HepG2 (cell line): Measurements from ENCODE around the gene ANTKMT. TPM values are rescaled to one million over a fixed set of nuclear protein-coding genes. Genes with fewer than 3 reads are reported as not detected.

ENCODE experiments used
- CREM ChIP-seq, 2 experiments: sonication (generic) in 1 of 2; formaldehyde crosslinking in 1 of 2; IDR thresholded peaks; 2 replicates each; pipeline versions ENCODE4 v1.4.0 to v1.6.1; 2016 to 2020; ENCODE audit warnings: antibody characterized with exemption in 1 of 2, mild to moderate bottlenecking in 1 of 2, missing genetic modification reagents in 1 of 2
- DNMT3B ChIP-seq: conservative IDR thresholded peaks from 2 replicates; pipeline ENCODE4 v1.6.1; 2016; ENCODE audit warnings: missing biosample characterization, control low read depth
- DR1 ChIP-seq: sonication (generic); formaldehyde crosslinking; IDR thresholded peaks from 2 replicates; pipeline ENCODE4 v1.8.0; 2021; ENCODE audit warnings: mild to moderate bottlenecking, missing genetic modification reagents, inconsistent platforms
- ETV6 ChIP-seq: sonication (generic); formaldehyde crosslinking; conservative IDR thresholded peaks from 2 replicates; pipeline ENCODE4 v1.4.0; 2020; ENCODE audit warnings: missing genetic modification reagents
- HNF1B ChIP-seq: sonication (generic); formaldehyde crosslinking; IDR thresholded peaks from 2 replicates; pipeline ENCODE4 v1.5.1; 2020; ENCODE audit warnings: mild to moderate bottlenecking, moderate library complexity, missing genetic modification reagents
- HOXA9 ChIP-seq: sonication (generic); formaldehyde crosslinking; IDR thresholded peaks from 2 replicates; pipeline ENCODE4 v1.8.1; 2022; ENCODE audit warnings: missing genetic modification reagents, mild to moderate bottlenecking, moderate library complexity, borderline replicate concordance
- MAFK ChIP-seq, 2 experiments: IDR thresholded peaks in 1 of 2; conservative IDR thresholded peaks in 1 of 2; 2 replicates each; pipeline ENCODE4 v1.6.1; 2011; ENCODE audit warnings: improper control_type of control experiment in 2 of 2, low read length in 2 of 2
- NFE2L2 ChIP-seq: fragments of 150-350 bp; IDR thresholded peaks from 2 replicates; pipeline ENCODE4 v1.6.1; 2014; ENCODE audit warnings: low read length
- SOX6 ChIP-seq, 2 experiments: fragments of 450-650 bp in 1 of 2; sonication (generic) in 1 of 2; formaldehyde crosslinking in 1 of 2; IDR thresholded peaks; 2 replicates each; pipeline versions ENCODE4 v1.4.0 to v1.6.1; 2017 to 2020; ENCODE audit warnings: antibody characterized with exemption in 1 of 2, mild to moderate bottlenecking in 1 of 2, missing genetic modification reagents in 1 of 2
- SP140L ChIP-seq: sonication (generic); formaldehyde crosslinking; IDR thresholded peaks from 2 replicates; pipeline ENCODE4 v1.4.0; 2020; ENCODE audit warnings: missing genetic modification reagents, borderline replicate concordance
- ZC3H13 ChIP-seq: sonication (generic); formaldehyde crosslinking; IDR thresholded peaks from 2 replicates; pipeline ENCODE4 v1.8.1; 2023; ENCODE audit warnings: mild to moderate bottlenecking, missing genetic modification reagents, moderate library complexity
- ZNF446 ChIP-seq: sonication (generic); formaldehyde crosslinking; IDR thresholded peaks from 2 replicates; pipeline ENCODE4 v1.5.0; 2020; ENCODE audit warnings: mild to moderate bottlenecking, missing genetic modification reagents
- ZNF766 ChIP-seq: sonication (generic); formaldehyde crosslinking; IDR thresholded peaks from 2 replicates; pipeline ENCODE4 v1.5.0; 2020; ENCODE audit warnings: missing genetic modification reagents, borderline replicate concordance
- polyA plus RNA-seq, 8 experiments: library from polyadenylated mRNA; depleted of rRNA in 3 of 8; stranded (reverse) in 7 of 8; unstranded in 1 of 8; fragments of >200 nt; fragmentation: Illumina TruSeq in 4 of 8; extraction: Trizol in 4 of 8; gene quantifications; 2 replicates each; pipeline versions ENCODE4 v1.2.1 to v1.2.3, GENCODE V29; 2011 to 2016; ENCODE audit warnings: low read depth in 4 of 8, missing spikeins in 1 of 8, mixed read lengths in 1 of 8; ENCODE audit not compliant: insufficient read depth in 1 of 8
- total RNA-seq, 5 experiments: library from RNA; depleted of rRNA; stranded (reverse); fragments of >200 nt; fragmentation: Illumina TruSeq; extraction: Trizol; gene quantifications; 2 replicates each; pipeline ENCODE4 v1.2.3, GENCODE V29; 2016; ENCODE audit warnings: low read depth in 1 of 5
- TF ChIP-seq, protein P1 (sequence below): sonication (generic); formaldehyde crosslinking; IDR thresholded peaks from 2 replicates; pipeline ENCODE4 v1.5.1; 2020; ENCODE audit warnings: mild to moderate bottlenecking, missing genetic modification reagents, moderate library complexity
- TF ChIP-seq, protein P2 (sequence below): sonication (generic); formaldehyde crosslinking; IDR thresholded peaks from 2 replicates; pipeline ENCODE4 v1.4.0; 2020; ENCODE audit warnings: missing genetic modification reagents
- TF ChIP-seq, protein P3 (sequence below): sonication (generic); formaldehyde crosslinking; IDR thresholded peaks from 2 replicates; pipeline ENCODE4 v1.5.1; 2020; ENCODE audit warnings: missing genetic modification reagents, mild to moderate bottlenecking, borderline replicate concordance

Gene ANTKMT
- total and polyA plus RNA-seq, 2 of the 13 experiments (the other 11 are each of a cell fraction or from before 2014, with no cell fraction given) = 7.5 to 47.8 TPM

DNA sequence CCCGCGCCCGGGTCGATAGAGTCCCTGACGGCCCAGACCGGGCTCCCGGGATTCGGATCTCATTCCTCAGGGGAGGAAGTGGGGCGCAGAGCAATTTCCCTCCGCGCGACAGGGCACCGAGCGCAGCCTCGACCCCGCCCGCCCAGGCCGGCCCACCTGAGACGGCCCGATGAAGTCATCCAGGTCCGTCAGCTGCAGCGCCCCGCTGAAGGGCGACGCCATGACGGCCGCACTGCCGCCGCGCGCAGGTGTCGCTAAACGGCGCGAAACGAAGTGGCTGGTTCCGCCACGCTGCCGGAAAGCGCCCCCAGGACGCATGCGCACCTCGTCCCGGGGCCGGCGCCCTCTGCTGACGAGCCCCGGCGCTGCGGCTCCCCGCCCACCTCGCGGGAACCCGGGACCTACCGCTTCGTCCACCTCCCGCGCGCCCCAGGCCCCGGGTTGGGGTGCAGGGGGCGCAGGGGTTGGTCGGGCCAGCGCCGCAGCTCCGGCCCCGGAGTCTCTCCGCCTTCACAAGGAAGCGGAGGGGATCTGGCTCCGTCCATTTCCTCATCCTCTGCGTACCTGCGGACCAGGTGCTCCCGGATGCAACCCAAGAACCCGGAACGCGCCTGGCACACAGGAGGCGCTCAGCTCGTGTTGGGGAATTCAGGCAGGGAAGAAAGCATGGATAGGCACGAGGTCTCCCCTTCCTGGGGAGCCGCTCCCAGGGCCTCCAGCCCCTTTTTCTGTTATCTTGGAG, 20.0 kb downstream of the ANTKMT start, which contains the start of gene CIAO3 (continued):
- TF ChIP-seq HNF1B (CRISPR knock-in tag) (peak; percentile 47; the same call in 1 of the 2 replicates), DNMT3B (CRISPR knock-in tag) (no peak), ZNF766 (no peak), CREM (IDR thresholded peaks at IDR 0.05) (peak; percentile 71), CREM (CRISPR knock-in tag; IDR thresholded peaks at IDR 0.05) (0 out of 2 replicates have a peak, but pooled peaks have one; percentile 22), HOXA9 (peak; percentile 67; the same call in 1 of the 2 replicates), DR1 (CRISPR knock-in tag) (no peak), ZC3H13 (CRISPR knock-in tag) (peak; percentile 87), NFE2L2 (no peak), ETV6 (CRISPR knock-in tag) (peak; percentile 94), SP140L (CRISPR knock-in tag) (no peak), SOX6 (IDR thresholded peaks at IDR 0.05) (no peak), SOX6 (CRISPR knock-in tag; IDR thresholded peaks at IDR 0.05) (peak; percentile 43; the same call in 1 of the 2 replicates), MAFK (conservative IDR thresholded peaks at IDR 0.05 in 1 of 2, IDR thresholded peaks at IDR 0.05 in 1 of 2; ENCODE audit: low read length in 2 of 2) (no peak), ZNF446 (CRISPR knock-in tag) (peak; percentile 86)
- TF ChIP-seq, protein P1, sequence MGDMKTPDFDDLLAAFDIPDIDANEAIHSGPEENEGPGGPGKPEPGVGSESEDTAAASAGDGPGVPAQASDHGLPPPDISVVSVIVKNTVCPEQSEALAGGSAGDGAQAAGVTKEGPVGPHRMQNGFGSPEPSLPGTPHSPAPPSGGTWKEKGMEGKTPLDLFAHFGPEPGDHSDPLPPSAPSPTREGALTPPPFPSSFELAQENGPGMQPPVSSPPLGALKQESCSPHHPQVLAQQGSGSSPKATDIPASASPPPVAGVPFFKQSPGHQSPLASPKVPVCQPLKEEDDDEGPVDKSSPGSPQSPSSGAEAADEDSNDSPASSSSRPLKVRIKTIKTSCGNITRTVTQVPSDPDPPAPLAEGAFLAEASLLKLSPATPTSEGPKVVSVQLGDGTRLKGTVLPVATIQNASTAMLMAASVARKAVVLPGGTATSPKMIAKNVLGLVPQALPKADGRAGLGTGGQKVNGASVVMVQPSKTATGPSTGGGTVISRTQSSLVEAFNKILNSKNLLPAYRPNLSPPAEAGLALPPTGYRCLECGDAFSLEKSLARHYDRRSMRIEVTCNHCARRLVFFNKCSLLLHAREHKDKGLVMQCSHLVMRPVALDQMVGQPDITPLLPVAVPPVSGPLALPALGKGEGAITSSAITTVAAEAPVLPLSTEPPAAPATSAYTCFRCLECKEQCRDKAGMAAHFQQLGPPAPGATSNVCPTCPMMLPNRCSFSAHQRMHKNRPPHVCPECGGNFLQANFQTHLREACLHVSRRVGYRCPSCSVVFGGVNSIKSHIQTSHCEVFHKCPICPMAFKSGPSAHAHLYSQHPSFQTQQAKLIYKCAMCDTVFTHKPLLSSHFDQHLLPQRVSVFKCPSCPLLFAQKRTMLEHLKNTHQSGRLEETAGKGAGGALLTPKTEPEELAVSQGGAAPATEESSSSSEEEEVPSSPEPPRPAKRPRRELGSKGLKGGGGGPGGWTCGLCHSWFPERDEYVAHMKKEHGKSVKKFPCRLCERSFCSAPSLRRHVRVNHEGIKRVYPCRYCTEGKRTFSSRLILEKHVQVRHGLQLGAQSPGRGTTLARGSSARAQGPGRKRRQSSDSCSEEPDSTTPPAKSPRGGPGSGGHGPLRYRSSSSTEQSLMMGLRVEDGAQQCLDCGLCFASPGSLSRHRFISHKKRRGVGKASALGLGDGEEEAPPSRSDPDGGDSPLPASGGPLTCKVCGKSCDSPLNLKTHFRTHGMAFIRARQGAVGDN (CRISPR knock-in tag) = peak; percentile 90
- TF ChIP-seq, protein P2, sequence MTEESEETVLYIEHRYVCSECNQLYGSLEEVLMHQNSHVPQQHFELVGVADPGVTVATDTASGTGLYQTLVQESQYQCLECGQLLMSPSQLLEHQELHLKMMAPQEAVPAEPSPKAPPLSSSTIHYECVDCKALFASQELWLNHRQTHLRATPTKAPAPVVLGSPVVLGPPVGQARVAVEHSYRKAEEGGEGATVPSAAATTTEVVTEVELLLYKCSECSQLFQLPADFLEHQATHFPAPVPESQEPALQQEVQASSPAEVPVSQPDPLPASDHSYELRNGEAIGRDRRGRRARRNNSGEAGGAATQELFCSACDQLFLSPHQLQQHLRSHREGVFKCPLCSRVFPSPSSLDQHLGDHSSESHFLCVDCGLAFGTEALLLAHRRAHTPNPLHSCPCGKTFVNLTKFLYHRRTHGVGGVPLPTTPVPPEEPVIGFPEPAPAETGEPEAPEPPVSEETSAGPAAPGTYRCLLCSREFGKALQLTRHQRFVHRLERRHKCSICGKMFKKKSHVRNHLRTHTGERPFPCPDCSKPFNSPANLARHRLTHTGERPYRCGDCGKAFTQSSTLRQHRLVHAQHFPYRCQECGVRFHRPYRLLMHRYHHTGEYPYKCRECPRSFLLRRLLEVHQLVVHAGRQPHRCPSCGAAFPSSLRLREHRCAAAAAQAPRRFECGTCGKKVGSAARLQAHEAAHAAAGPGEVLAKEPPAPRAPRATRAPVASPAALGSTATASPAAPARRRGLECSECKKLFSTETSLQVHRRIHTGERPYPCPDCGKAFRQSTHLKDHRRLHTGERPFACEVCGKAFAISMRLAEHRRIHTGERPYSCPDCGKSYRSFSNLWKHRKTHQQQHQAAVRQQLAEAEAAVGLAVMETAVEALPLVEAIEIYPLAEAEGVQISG (CRISPR knock-in tag) = peak; percentile 94
- TF ChIP-seq, protein P3, sequence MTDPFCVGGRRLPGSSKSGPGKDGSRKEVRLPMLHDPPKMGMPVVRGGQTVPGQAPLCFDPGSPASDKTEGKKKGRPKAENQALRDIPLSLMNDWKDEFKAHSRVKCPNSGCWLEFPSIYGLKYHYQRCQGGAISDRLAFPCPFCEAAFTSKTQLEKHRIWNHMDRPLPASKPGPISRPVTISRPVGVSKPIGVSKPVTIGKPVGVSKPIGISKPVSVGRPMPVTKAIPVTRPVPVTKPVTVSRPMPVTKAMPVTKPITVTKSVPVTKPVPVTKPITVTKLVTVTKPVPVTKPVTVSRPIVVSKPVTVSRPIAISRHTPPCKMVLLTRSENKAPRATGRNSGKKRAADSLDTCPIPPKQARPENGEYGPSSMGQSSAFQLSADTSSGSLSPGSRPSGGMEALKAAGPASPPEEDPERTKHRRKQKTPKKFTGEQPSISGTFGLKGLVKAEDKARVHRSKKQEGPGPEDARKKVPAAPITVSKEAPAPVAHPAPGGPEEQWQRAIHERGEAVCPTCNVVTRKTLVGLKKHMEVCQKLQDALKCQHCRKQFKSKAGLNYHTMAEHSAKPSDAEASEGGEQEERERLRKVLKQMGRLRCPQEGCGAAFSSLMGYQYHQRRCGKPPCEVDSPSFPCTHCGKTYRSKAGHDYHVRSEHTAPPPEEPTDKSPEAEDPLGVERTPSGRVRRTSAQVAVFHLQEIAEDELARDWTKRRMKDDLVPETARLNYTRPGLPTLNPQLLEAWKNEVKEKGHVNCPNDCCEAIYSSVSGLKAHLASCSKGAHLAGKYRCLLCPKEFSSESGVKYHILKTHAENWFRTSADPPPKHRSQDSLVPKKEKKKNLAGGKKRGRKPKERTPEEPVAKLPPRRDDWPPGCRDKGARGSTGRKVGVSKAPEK (CRISPR knock-in tag) = no peak
